HCT116 (cell line): Measurements from ENCODE around the gene HHAT.

Experiments used
- CTCF ChIP-seq, 3 experiments: fragments of 200-600 bp in 1 of 3; sonication (generic) in 1 of 3; IDR thresholded peaks in 2 of 3; conservative IDR thresholded peaks in 1 of 3; 2 replicates each; pipeline ENCODE4 v1.5.1; 2012 to 2017; ENCODE audit warnings: low read depth in 2 of 3, low read length in 2 of 3, antibody characterized with exemption in 1 of 3, borderline replicate concordance in 1 of 3, control low read depth in 1 of 3, mild to moderate bottlenecking in 1 of 3, mixed read lengths in 1 of 3, mixed run types in 1 of 3, moderate library complexity in 1 of 3; ENCODE audit not compliant: insufficient read depth in 1 of 3
- FOSL1 ChIP-seq: IDR thresholded peaks from 2 replicates; pipeline ENCODE4 v1.6.1; 2012; ENCODE audit warnings: low read depth

GRCh38 chr1:210300923-210301614 is 27.6 kb upstream of the HHAT start:
- TF ChIP-seq FOSL1 = no peak
- TF ChIP-seq CTCF (IDR thresholded peaks at IDR 0.05 in 2 of 3, conservative IDR thresholded peaks at IDR 0.05 in 1 of 3; ENCODE audit: borderline replicate concordance in 1 of 3, insufficient read depth in 1 of 3, low read depth in 2 of 3, low read length in 2 of 3) = no peak
